LNCAP (cell line): ENCODE measurements around the gene MACF1.

Source experiments
- CTCF ChIP-seq: fragments of 450-650 bp; IDR thresholded peaks from 2 replicates; pipeline ENCODE4 v1.5.1; 2017; ENCODE audit warnings: mild to moderate bottlenecking

The MACF1 gene

GRCh38 chr1:39361446-39361845 is 157.0 kb downstream of the MACF1 start:
- TF ChIP-seq CTCF = no peak

- TF ChIP-seq CTCF = no peak
These were observed 158.8 kb downstream of the MACF1 start for GRCh38 chr1:39363267-39363666.

- no peak for TF ChIP-seq CTCF
These were observed 163.6 kb downstream of the MACF1 start for GRCh38 chr1:39368045-39368444.

GRCh38 chr1:39369565-39369964 is 165.1 kb downstream of the MACF1 start:
- TF ChIP-seq CTCF = no peak

- no peak for TF ChIP-seq CTCF
These were observed 166.1 kb downstream of the MACF1 start for GRCh38 chr1:39370602-39371001.

GRCh38 chr1:39372105-39372504 is 167.6 kb downstream of the MACF1 start:
- no peak for TF ChIP-seq CTCF

GRCh38 chr1:39376656-39377055 is 172.2 kb downstream of the MACF1 start:
- TF ChIP-seq CTCF = no peak

GRCh38 chr1:39378377-39378776 is 173.9 kb downstream of the MACF1 start:
- TF ChIP-seq CTCF = peak; percentile 88
